ENCODE data around the gene PROM2.

PROM2 gene

GRCh38 chr2:95317665-95318425 lies 43.6 kb downstream of the PROM2 start:
- Histone ChIP-seq H3K18ac (ENCODE audit: low read length) (no peak overlapping the region), H3K4me1 (ENCODE audit: control insufficient read depth in 1 of 2, insufficient read depth in 2 of 2, low read length in 2 of 2) (peaks cover 6 to 14% of the 10 kb centered on the region in 2 experiments), H3K27me3 (ENCODE audit: insufficient read depth, low read length) (no peaks in the 10 kb centered on the region), H3K27ac (ENCODE audit: low read depth, low read length) (no peak overlapping the region), H2BK120ac (ENCODE audit: insufficient read depth, low read length, poor library complexity) (no peak overlapping the region), H3K4me3 (ENCODE audit: low read depth, low read length) (no peak overlapping the region), H2BK5ac (ENCODE audit: low read depth, low read length, poor library complexity) (no peak overlapping the region), H3K4me2 (ENCODE audit: low read length) (no peak overlapping the region), H3K23ac (ENCODE audit: low read length) (no peak overlapping the region), H3K36me3 (ENCODE audit: control insufficient read depth in 1 of 2, insufficient read depth in 2 of 2, low read length in 2 of 2) (no peaks in the 10 kb centered on the region), H4K12ac (ENCODE audit: low read depth, low read length) (no peak overlapping the region), H3K4ac (ENCODE audit: low read depth, low read length) (no peak overlapping the region), H3K14ac (ENCODE audit: low read length) (no peak overlapping the region), H3K9me3 (ENCODE audit: insufficient read depth, low read depth, low read length) (no peaks in the 10 kb centered on the region), H2AK5ac (ENCODE audit: low read length) (no peak overlapping the region), H3K9ac (ENCODE audit: low read length) (no peak overlapping the region), H2AFZ (ENCODE audit: insufficient read depth, low read length, poor library complexity) (no peak overlapping the region), H4K91ac (ENCODE audit: low read depth, low read length) (no peak overlapping the region), H3K79me2 (ENCODE audit: control insufficient read depth, insufficient read depth, low read length, poor library complexity) (no peaks in the 10 kb centered on the region), H3K79me1 (ENCODE audit: low read length) (no peaks in the 10 kb centered on the region), H4K8ac (ENCODE audit: low read depth, low read length) (no peak overlapping the region), H2BK12ac (ENCODE audit: low read length) (no peak overlapping the region)
- no CpG with 5 or more reads among the region's 12 CpGs for WGBS (ENCODE audit: extremely low coverage, insufficient coverage, insufficient read length)
- DNase-seq: no peak

- no peak overlapping the region for H2BK120ac ChIP-seq (ENCODE audit: insufficient read depth, low read length, poor library complexity)
- no peak overlapping the region for H3K23ac ChIP-seq (ENCODE audit: low read length)
- H4K91ac ChIP-seq (ENCODE audit: low read depth, low read length): no peak overlapping the region
Observed at GRCh38 chr2:95318431-95319220, 44.4 kb downstream of the PROM2 start.

GRCh38 chr2:95319481-95320343 lies 45.5 kb downstream of the PROM2 start:
- no peak overlapping the region for H2AFZ ChIP-seq (ENCODE audit: insufficient read depth, low read length, poor library complexity)
- H3K4me1 ChIP-seq (ENCODE audit: control insufficient read depth in 1 of 2, insufficient read depth in 2 of 2, low read length in 2 of 2): peaks cover 6% of the 10 kb centered on the region in 2 experiments
- H3K4me2 ChIP-seq (ENCODE audit: low read length): no peak overlapping the region
- no CpG with 5 or more reads among the region's 23 CpGs for WGBS (ENCODE audit: extremely low coverage, insufficient coverage, insufficient read length)
- H2BK12ac ChIP-seq (ENCODE audit: low read length): no peak overlapping the region
- no peak overlapping the region for H3K14ac ChIP-seq (ENCODE audit: low read length)
- no peaks in the 10 kb centered on the region for H3K79me1 ChIP-seq (ENCODE audit: low read length)
- no peaks in the 10 kb centered on the region for H3K27me3 ChIP-seq (ENCODE audit: insufficient read depth, low read length)
- H2BK5ac ChIP-seq (ENCODE audit: low read depth, low read length, poor library complexity): no peak overlapping the region
- H4K8ac ChIP-seq (ENCODE audit: low read depth, low read length): no peak overlapping the region
- no peak overlapping the region for H3K23ac ChIP-seq (ENCODE audit: low read length)
- H3K9ac ChIP-seq (ENCODE audit: low read length): no peak overlapping the region
- no peaks in the 10 kb centered on the region for H3K9me3 ChIP-seq (ENCODE audit: insufficient read depth, low read depth, low read length)
- no peak overlapping the region for H3K18ac ChIP-seq (ENCODE audit: low read length)
- H3K36me3 ChIP-seq (ENCODE audit: control insufficient read depth in 1 of 2, insufficient read depth in 2 of 2, low read length in 2 of 2): no peaks in the 10 kb centered on the region
- H3K4ac ChIP-seq (ENCODE audit: low read depth, low read length): no peak overlapping the region
- no peak for DNase-seq
- H4K91ac ChIP-seq (ENCODE audit: low read depth, low read length): no peak overlapping the region
- no peak overlapping the region for H4K12ac ChIP-seq (ENCODE audit: low read depth, low read length)
- H3K79me2 ChIP-seq (ENCODE audit: control insufficient read depth, insufficient read depth, low read length, poor library complexity): no peaks in the 10 kb centered on the region
- no peak overlapping the region for H2AK5ac ChIP-seq (ENCODE audit: low read length)
- H3K4me3 ChIP-seq (ENCODE audit: low read depth, low read length): no peak overlapping the region
- no peak overlapping the region for H3K27ac ChIP-seq (ENCODE audit: low read depth, low read length)
- no peak overlapping the region for H2BK120ac ChIP-seq (ENCODE audit: insufficient read depth, low read length, poor library complexity)

More at GRCh38 chr2:95318431-95319220, 44.4 kb downstream of the PROM2 start:
- no peaks in the 10 kb centered on the region for H3K79me2 ChIP-seq (ENCODE audit: control insufficient read depth, insufficient read depth, low read length, poor library complexity)
- no peak overlapping the region for H2AK5ac ChIP-seq (ENCODE audit: low read length)
- no peak overlapping the region for H3K27ac ChIP-seq (ENCODE audit: low read depth, low read length)
- H2BK12ac ChIP-seq (ENCODE audit: low read length): no peak overlapping the region
- H3K18ac ChIP-seq (ENCODE audit: low read length): no peak overlapping the region
- H3K4me3 ChIP-seq (ENCODE audit: low read depth, low read length): no peak overlapping the region
- H3K14ac ChIP-seq (ENCODE audit: low read length): no peak overlapping the region
- no peak for DNase-seq
- H3K4ac ChIP-seq (ENCODE audit: low read depth, low read length): no peak overlapping the region
- no peak overlapping the region for H4K12ac ChIP-seq (ENCODE audit: low read depth, low read length)
- no CpG with 5 or more reads among the region's 13 CpGs for WGBS (ENCODE audit: extremely low coverage, insufficient coverage, insufficient read length)
- H3K4me2 ChIP-seq (ENCODE audit: low read length): no peak overlapping the region
- no peaks in the 10 kb centered on the region for H3K79me1 ChIP-seq (ENCODE audit: low read length)
- H2BK5ac ChIP-seq (ENCODE audit: low read depth, low read length, poor library complexity): no peak overlapping the region
- no peak overlapping the region for H2AFZ ChIP-seq (ENCODE audit: insufficient read depth, low read length, poor library complexity)
- peaks cover 6 to 9% of the 10 kb centered on the region in 2 experiments for H3K4me1 ChIP-seq (ENCODE audit: control insufficient read depth in 1 of 2, insufficient read depth in 2 of 2, low read length in 2 of 2)
- no peak overlapping the region for H3K9ac ChIP-seq (ENCODE audit: low read length)
- H3K36me3 ChIP-seq (ENCODE audit: control insufficient read depth in 1 of 2, insufficient read depth in 2 of 2, low read length in 2 of 2): no peaks in the 10 kb centered on the region
- H3K9me3 ChIP-seq (ENCODE audit: insufficient read depth, low read depth, low read length): no peaks in the 10 kb centered on the region
- H4K8ac ChIP-seq (ENCODE audit: low read depth, low read length): no peak overlapping the region
- H3K27me3 ChIP-seq (ENCODE audit: insufficient read depth, low read length): no peaks in the 10 kb centered on the region

GRCh38 chr2:95320344-95320712 lies 46.1 kb downstream of the PROM2 start:
- Histone ChIP-seq H3K18ac (ENCODE audit: low read length) (no peak overlapping the region), H3K4ac (ENCODE audit: low read depth, low read length) (no peak overlapping the region), H3K79me2 (ENCODE audit: control insufficient read depth, insufficient read depth, low read length, poor library complexity) (no peaks in the 10 kb centered on the region), H3K9me3 (ENCODE audit: insufficient read depth, low read depth, low read length) (no peaks in the 10 kb centered on the region), H3K4me2 (ENCODE audit: low read length) (no peak overlapping the region), H2AK5ac (ENCODE audit: low read length) (no peak overlapping the region), H4K12ac (ENCODE audit: low read depth, low read length) (no peak overlapping the region), H3K14ac (ENCODE audit: low read length) (no peak overlapping the region), H3K9ac (ENCODE audit: low read length) (no peak overlapping the region), H2BK5ac (ENCODE audit: low read depth, low read length, poor library complexity) (no peak overlapping the region), H3K4me1 (ENCODE audit: control insufficient read depth in 1 of 2, insufficient read depth in 2 of 2, low read length in 2 of 2) (peaks cover 6% of the 10 kb centered on the region in 2 experiments), H3K79me1 (ENCODE audit: low read length) (no peaks in the 10 kb centered on the region), H3K4me3 (ENCODE audit: low read depth, low read length) (no peak overlapping the region), H3K27ac (ENCODE audit: low read depth, low read length) (no peak overlapping the region), H3K27me3 (ENCODE audit: insufficient read depth, low read length) (no peaks in the 10 kb centered on the region), H2BK12ac (ENCODE audit: low read length) (no peak overlapping the region), H2AFZ (ENCODE audit: insufficient read depth, low read length, poor library complexity) (no peak overlapping the region), H4K91ac (ENCODE audit: low read depth, low read length) (no peak overlapping the region), H3K23ac (ENCODE audit: low read length) (no peak overlapping the region), H3K36me3 (ENCODE audit: control insufficient read depth in 1 of 2, insufficient read depth in 2 of 2, low read length in 2 of 2) (no peaks in the 10 kb centered on the region), H4K8ac (ENCODE audit: low read depth, low read length) (no peak overlapping the region), H2BK120ac (ENCODE audit: insufficient read depth, low read length, poor library complexity) (no peak overlapping the region)
- no CpG with 5 or more reads among the region's 11 CpGs for WGBS (ENCODE audit: extremely low coverage, insufficient coverage, insufficient read length)
- DNase-seq: no peak

All from trophoblast cell (in vitro differentiated cells and primary cell).